Measurements from ENCODE around the gene RBM26. TPM values are rescaled to one million over a fixed set of nuclear protein-coding genes. Genes with fewer than 3 reads are reported as not detected.

Gene RBM26
- total and polyA plus RNA-seq, 3 experiments from 2014 or later: 15.8 to 61.7 (median 59.4) TPM

Other genes with a start within 250 kb of the RBM26 start
- 100 to 1,000 TPM in 1 of 2 experiments, 10 to 100 TPM in 1; 94.4 to 102 TPM for gene NDFIP2, start 74.9 kb upstream of the RBM26 start, total RNA-seq
- 5.6 TPM for gene NDFIP2, start 74.9 kb upstream of the RBM26 start, polyA plus RNA-seq

All from CD8-positive, alpha-beta memory T cell (primary cell).